ENCODE results near the gene UBD. TPM values are rescaled to one million over a fixed set of nuclear protein-coding genes. Genes with fewer than 3 reads are reported as not detected.

Gene UBD
- total and polyA plus RNA-seq, 2 experiments from 2014 or later, result not detected

- no peak overlapping the region for H3K4me2 ChIP-seq
- no peaks in the 10 kb centered on the region for H3K27me3 ChIP-seq (ENCODE audit: insufficient read depth)
- H3K27me3 Mint-ChIP-seq (ENCODE audit: insufficient read depth, low read depth, poor library complexity), result peaks cover 5% of the 10 kb centered on the region
- H2AFZ ChIP-seq, result no peak overlapping the region
- H3K79me2 ChIP-seq (replicated peaks; ENCODE audit: insufficient read depth), result peaks cover 10% of the 10 kb centered on the region; the same call in 1 of the 2 replicates
- H3K4me1 Mint-ChIP-seq, result peaks cover 15% of the 10 kb centered on the region
- ATAC-seq, result no peak
- H3F3A ChIP-seq (replicated peaks; ENCODE audit: low read depth), result peaks cover 41% of the 10 kb centered on the region; the same call in 1 of the 2 replicates
- peaks cover 76% of the 10 kb centered on the region for H3K36me3 ChIP-seq (ENCODE audit: insufficient read depth)
- TF ChIP-seq STAT1 (IDR thresholded peaks at IDR 0.05; ENCODE audit: unreplicated experiment), result no peak
- no peak for TF ChIP-seq NANOG (IDR thresholded peaks at IDR 0.05; ENCODE audit: borderline replicate concordance)
- TF ChIP-seq EZH2 (IDR thresholded peaks at IDR 0.05; ENCODE audit: low read depth, unreplicated experiment), result no peak
- no peak for TF ChIP-seq CREB1 (CRISPR knock-in tag; IDR thresholded peaks at IDR 0.05; ENCODE audit: low read depth)
- TF ChIP-seq POLR2AphosphoS5 (IDR thresholded peaks at IDR 0.05; ENCODE audit: low read depth), result no peak
- TF ChIP-seq ZNF114 (CRISPR knock-in tag; IDR thresholded peaks at IDR 0.05), result no peak
- TF ChIP-seq JUNB (IDR thresholded peaks at IDR 0.05; ENCODE audit: unreplicated experiment), result no peak
- TF ChIP-seq, protein P1, sequence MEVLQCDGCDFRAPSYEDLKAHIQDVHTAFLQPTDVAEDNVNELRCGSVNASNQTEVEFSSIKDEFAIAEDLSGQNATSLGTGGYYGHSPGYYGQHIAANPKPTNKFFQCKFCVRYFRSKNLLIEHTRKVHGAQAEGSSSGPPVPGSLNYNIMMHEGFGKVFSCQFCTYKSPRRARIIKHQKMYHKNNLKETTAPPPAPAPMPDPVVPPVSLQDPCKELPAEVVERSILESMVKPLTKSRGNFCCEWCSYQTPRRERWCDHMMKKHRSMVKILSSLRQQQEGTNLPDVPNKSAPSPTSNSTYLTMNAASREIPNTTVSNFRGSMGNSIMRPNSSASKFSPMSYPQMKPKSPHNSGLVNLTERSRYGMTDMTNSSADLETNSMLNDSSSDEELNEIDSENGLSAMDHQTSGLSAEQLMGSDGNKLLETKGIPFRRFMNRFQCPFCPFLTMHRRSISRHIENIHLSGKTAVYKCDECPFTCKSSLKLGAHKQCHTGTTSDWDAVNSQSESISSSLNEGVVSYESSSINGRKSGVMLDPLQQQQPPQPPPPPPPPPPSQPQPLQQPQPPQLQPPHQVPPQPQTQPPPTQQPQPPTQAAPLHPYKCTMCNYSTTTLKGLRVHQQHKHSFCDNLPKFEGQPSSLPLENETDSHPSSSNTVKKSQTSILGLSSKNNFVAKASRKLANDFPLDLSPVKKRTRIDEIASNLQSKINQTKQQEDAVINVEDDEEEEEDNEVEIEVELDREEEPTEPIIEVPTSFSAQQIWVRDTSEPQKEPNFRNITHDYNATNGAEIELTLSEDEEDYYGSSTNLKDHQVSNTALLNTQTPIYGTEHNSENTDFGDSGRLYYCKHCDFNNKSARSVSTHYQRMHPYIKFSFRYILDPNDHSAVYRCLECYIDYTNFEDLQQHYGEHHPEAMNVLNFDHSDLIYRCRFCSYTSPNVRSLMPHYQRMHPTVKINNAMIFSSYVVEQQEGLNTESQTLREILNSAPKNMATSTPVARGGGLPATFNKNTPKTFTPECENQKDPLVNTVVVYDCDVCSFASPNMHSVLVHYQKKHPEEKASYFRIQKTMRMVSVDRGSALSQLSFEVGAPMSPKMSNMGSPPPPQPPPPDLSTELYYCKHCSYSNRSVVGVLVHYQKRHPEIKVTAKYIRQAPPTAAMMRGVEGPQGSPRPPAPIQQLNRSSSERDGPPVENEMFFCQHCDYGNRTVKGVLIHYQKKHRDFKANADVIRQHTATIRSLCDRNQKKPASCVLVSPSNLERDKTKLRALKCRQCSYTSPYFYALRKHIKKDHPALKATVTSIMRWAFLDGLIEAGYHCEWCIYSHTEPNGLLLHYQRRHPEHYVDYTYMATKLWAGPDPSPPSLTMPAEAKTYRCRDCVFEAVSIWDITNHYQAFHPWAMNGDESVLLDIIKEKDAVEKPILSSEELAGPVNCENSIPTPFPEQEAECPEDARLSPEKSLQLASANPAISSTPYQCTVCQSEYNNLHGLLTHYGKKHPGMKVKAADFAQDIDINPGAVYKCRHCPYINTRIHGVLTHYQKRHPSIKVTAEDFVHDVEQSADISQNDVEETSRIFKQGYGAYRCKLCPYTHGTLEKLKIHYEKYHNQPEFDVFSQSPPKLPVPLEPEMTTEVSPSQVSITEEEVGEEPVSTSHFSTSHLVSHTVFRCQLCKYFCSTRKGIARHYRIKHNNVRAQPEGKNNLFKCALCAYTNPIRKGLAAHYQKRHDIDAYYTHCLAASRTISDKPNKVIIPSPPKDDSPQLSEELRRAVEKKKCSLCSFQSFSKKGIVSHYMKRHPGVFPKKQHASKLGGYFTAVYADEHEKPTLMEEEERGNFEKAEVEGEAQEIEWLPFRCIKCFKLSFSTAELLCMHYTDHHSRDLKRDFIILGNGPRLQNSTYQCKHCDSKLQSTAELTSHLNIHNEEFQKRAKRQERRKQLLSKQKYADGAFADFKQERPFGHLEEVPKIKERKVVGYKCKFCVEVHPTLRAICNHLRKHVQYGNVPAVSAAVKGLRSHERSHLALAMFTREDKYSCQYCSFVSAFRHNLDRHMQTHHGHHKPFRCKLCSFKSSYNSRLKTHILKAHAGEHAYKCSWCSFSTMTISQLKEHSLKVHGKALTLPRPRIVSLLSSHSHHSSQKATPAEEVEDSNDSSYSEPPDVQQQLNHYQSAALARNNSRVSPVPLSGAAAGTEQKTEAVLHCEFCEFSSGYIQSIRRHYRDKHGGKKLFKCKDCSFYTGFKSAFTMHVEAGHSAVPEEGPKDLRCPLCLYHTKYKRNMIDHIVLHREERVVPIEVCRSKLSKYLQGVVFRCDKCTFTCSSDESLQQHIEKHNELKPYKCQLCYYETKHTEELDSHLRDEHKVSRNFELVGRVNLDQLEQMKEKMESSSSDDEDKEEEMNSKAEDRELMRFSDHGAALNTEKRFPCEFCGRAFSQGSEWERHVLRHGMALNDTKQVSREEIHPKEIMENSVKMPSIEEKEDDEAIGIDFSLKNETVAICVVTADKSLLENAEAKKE (CRISPR knock-in tag; IDR thresholded peaks at IDR 0.05), result no peak
- TF ChIP-seq EZH2phosphoT487 (IDR thresholded peaks at IDR 0.05; ENCODE audit: unreplicated experiment), result no peak
- DNase-seq (ENCODE audit: low spot score), result no peak
- no peak overlapping the region for H3K4me3 Mint-ChIP-seq
- H4K20me1 ChIP-seq (replicated peaks; ENCODE audit: insufficient read depth), result peaks cover 21% of the 10 kb centered on the region
- H3K4me1 ChIP-seq (ENCODE audit: insufficient read depth), result peaks cover 5% of the 10 kb centered on the region; the same call in 1 of the 2 replicates
- H3K36me3 Mint-ChIP-seq (ENCODE audit: low read depth), result peaks cover 95% of the 10 kb centered on the region
- no peak overlapping the region for H3K27ac ChIP-seq (ENCODE audit: low read depth)
- H3K9me2 ChIP-seq (ENCODE audit: insufficient read depth), result no peaks in the 10 kb centered on the region
- no peaks in the 10 kb centered on the region for H3K9me3 Mint-ChIP-seq
- no peak overlapping the region for H3K27ac Mint-ChIP-seq
- no peak overlapping the region for H3K4me3 ChIP-seq
Measured at GRCh38 chr6:29608131-29608530, 48.6 kb upstream of the UBD start.
